ENCODE results near the gene TNIK. TPM values are rescaled to one million over a fixed set of nuclear protein-coding genes. Genes with fewer than 3 reads are reported as not detected.

TNIK gene
- total RNA-seq, 1 experiment from 2014 or later, result 7.0 TPM

- H3K9me2 ChIP-seq (replicated peaks; ENCODE audit: low read length), result no peaks in the 10 kb centered on the region
- no peaks in the 10 kb centered on the region for H3K9me3 ChIP-seq (ENCODE audit: low read length)
- ChIA-PET CTCF (no interaction called here), POLR2A (ENCODE audit: unreplicated experiment) (no interaction called here)
- H4K20me1 ChIP-seq (ENCODE audit: low read length), result no peaks in the 10 kb centered on the region
- DNase-seq, result no peak
- H3K4me1 ChIP-seq (ENCODE audit: insufficient read depth, low read length), result no peaks in the 10 kb centered on the region
- no peak overlapping the region for H2AFZ ChIP-seq (ENCODE audit: low read length)
- H3K27me3 ChIP-seq (ENCODE audit: low read length), result no peaks in the 10 kb centered on the region
- H3K79me2 ChIP-seq (ENCODE audit: low read length), result no peaks in the 10 kb centered on the region
- no peaks in the 10 kb centered on the region for H3K36me3 ChIP-seq (ENCODE audit: low read depth, low read length)
- H3K4me2 ChIP-seq (ENCODE audit: low read length), result no peak overlapping the region
- H3F3A ChIP-seq (ENCODE audit: low read length, unreplicated experiment), result no peaks in the 10 kb centered on the region
- TF ChIP-seq EZH2 (IDR thresholded peaks at IDR 0.05; ENCODE audit: low read length, unreplicated experiment) (no peak), EZH2phosphoT487 (IDR thresholded peaks at IDR 0.05; ENCODE audit: borderline replicate concordance, low read length) (no peak), CTCF (conservative IDR thresholded peaks at IDR 0.05; ENCODE audit: low read depth, low read length) (no peak)
- BruUV-seq (replicated peaks), result no TSS peak
- no peak overlapping the region for H3K27ac ChIP-seq (ENCODE audit: low read length)
- no peak overlapping the region for H3K9ac ChIP-seq (ENCODE audit: low read length)
- H3K4me3 ChIP-seq (ENCODE audit: low read length), result no peak overlapping the region
- intact Hi-C loops (cut with micrococcal nuclease), result no loop called here
- ATAC-seq, result no peak
These were observed 28.3 kb upstream of the TNIK start for GRCh38 chr3:171488479-171488878.

GRCh38 chr3:171487382-171487781 lies 27.2 kb upstream of the TNIK start:
- Histone ChIP-seq H3K9me3 (ENCODE audit: low read length) (no peaks in the 10 kb centered on the region), H3K4me2 (ENCODE audit: low read length) (no peak overlapping the region), H4K20me1 (ENCODE audit: low read length) (no peaks in the 10 kb centered on the region), H3K9me2 (replicated peaks; ENCODE audit: low read length) (no peaks in the 10 kb centered on the region), H3K4me3 (ENCODE audit: low read length) (no peak overlapping the region), H3K9ac (ENCODE audit: low read length) (no peak overlapping the region), H3K4me1 (ENCODE audit: insufficient read depth, low read length) (no peaks in the 10 kb centered on the region), H3F3A (ENCODE audit: low read length, unreplicated experiment) (no peaks in the 10 kb centered on the region), H3K79me2 (ENCODE audit: low read length) (no peaks in the 10 kb centered on the region), H3K36me3 (ENCODE audit: low read depth, low read length) (no peaks in the 10 kb centered on the region), H2AFZ (ENCODE audit: low read length) (no peak overlapping the region), H3K27ac (ENCODE audit: low read length) (no peak overlapping the region), H3K27me3 (ENCODE audit: low read length) (no peaks in the 10 kb centered on the region)
- intact Hi-C loops (cut with micrococcal nuclease), result no loop called here
- CTCF ChIA-PET, result no interaction called here
- no peak for ATAC-seq
- POLR2A ChIA-PET (ENCODE audit: unreplicated experiment), result no interaction called here
- TF ChIP-seq EZH2phosphoT487 (IDR thresholded peaks at IDR 0.05; ENCODE audit: borderline replicate concordance, low read length) (no peak), CTCF (conservative IDR thresholded peaks at IDR 0.05; ENCODE audit: low read depth, low read length) (no peak), EZH2 (IDR thresholded peaks at IDR 0.05; ENCODE audit: low read length, unreplicated experiment) (no peak)
- BruUV-seq (replicated peaks), result no TSS peak
- DNase-seq, result no peak

GRCh38 chr3:171485338-171485737 lies 25.1 kb upstream of the TNIK start:
- H4K20me1 ChIP-seq (ENCODE audit: low read length), result no peaks in the 10 kb centered on the region
- CTCF ChIA-PET, result no interaction called here
- no peaks in the 10 kb centered on the region for H3K9me2 ChIP-seq (replicated peaks; ENCODE audit: low read length)
- TF ChIP-seq CTCF (conservative IDR thresholded peaks at IDR 0.05; ENCODE audit: low read depth, low read length) (no peak), EZH2 (IDR thresholded peaks at IDR 0.05; ENCODE audit: low read length, unreplicated experiment) (no peak)
- intact Hi-C loops (cut with micrococcal nuclease), result no loop called here
- no peak overlapping the region for H3K4me2 ChIP-seq (ENCODE audit: low read length)
- H3K36me3 ChIP-seq (ENCODE audit: low read depth, low read length), result no peaks in the 10 kb centered on the region
- H3K27me3 ChIP-seq (ENCODE audit: low read length), result no peaks in the 10 kb centered on the region
- H3K9ac ChIP-seq (ENCODE audit: low read length), result no peak overlapping the region
- ATAC-seq, result no peak
- no peak overlapping the region for H2AFZ ChIP-seq (ENCODE audit: low read length)
- H3F3A ChIP-seq (ENCODE audit: low read length, unreplicated experiment), result no peaks in the 10 kb centered on the region
- H3K79me2 ChIP-seq (ENCODE audit: low read length), result no peaks in the 10 kb centered on the region
- no peak overlapping the region for H3K27ac ChIP-seq (ENCODE audit: low read length)
- no peak overlapping the region for H3K4me3 ChIP-seq (ENCODE audit: low read length)
- DNase-seq, result no peak
- POLR2A ChIA-PET (ENCODE audit: unreplicated experiment), result no interaction called here
- no TSS peak for BruUV-seq (replicated peaks)
- no peaks in the 10 kb centered on the region for H3K4me1 ChIP-seq (ENCODE audit: insufficient read depth, low read length)
- no peaks in the 10 kb centered on the region for H3K9me3 ChIP-seq (ENCODE audit: low read length)
